ENCODE data around the gene TEX35.
"Not testable (repeated sequence)": the region's sequence is repeated elsewhere in the genome, so short reads cannot be mapped to it uniquely, and the experiment has no call there.

The TEX35 gene

DNA sequence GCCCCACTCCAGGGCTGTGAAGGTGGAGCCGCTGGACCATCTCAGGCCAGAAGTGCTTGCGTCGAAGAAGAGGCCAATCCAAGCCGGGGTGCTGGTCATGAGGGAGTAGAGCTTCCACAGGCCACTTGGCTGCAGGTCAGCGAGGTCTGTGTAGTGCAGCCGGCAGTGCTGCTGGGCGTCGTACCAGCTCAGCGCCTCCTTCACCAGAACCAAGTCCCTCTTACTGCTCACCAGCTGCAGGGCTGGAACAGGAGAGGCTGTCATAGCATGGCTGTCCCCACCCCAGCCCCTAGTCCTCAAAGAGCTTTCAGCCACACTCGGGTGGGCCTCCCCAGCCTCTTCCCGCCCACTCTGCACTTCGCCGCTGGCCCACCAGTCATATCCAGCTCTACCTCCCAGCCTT is 18.3 kb upstream of the TEX35 start:
- DNase-seq (ENCODE audit: low read depth in 2 of 2), result no peak

- DNase-seq (ENCODE audit: low read depth in 2 of 2), result no peak
These were observed 17.8 kb upstream of the TEX35 start for GRCh38 chr1:178495158-178495557.

- DNase-seq (ENCODE audit: low read depth in 2 of 2), result no peak
These were observed 17.0 kb upstream of the TEX35 start for GRCh38 chr1:178495741-178496409.

GRCh38 chr1:178496410-178497135 is 16.3 kb upstream of the TEX35 start, which contains the start of gene CLEC20A:
Gene CLEC20A (minus strand): TSS chr1:178496964. CDS start chr1:178496939, 25 bp downstream.
- DNase-seq (ENCODE audit: low read depth in 2 of 2), result no peak

- DNase-seq (ENCODE audit: low read depth in 2 of 2), result no peak
These were observed 14.9 kb upstream of the TEX35 start for GRCh38 chr1:178497903-178498478.

DNA sequence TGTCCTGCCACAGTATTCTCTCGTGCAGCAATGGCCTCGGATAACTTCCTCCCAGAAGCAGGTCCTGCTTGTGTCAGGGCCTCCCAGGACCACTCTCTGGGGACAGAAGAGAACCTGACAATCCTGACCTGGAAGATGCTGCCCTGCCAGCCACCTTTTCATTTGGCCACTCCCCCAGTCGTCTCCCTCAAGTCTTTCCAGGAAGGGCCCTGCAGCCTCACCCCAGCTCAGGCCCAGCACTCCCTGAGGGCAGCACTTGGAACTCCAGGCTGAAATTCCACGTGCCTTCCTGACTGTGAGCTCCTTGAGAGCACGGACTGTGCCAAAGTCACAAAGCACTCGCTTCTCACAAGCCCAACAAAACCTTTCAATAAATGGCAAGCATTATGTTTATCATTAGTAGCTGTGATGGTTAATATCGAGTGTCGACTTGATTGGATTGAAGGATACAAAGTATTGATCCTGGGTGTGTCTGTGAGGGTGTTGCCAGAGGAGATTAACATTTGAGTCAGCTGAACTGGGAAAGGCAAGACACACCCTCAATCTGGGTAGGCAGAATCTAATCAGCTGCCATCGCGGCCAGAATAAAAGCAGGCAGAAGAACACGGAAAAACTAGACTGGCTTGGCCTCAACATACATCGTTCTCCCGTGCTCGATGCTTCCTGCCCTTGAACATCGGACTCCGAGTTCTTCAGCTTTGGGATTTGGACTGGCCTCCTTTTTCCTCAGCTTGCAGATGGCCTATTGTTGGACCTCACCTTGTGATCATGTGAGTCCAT is 13.8 kb upstream of the TEX35 start:
- DNase-seq (ENCODE audit: low read depth in 2 of 2), result no peak

DNA sequence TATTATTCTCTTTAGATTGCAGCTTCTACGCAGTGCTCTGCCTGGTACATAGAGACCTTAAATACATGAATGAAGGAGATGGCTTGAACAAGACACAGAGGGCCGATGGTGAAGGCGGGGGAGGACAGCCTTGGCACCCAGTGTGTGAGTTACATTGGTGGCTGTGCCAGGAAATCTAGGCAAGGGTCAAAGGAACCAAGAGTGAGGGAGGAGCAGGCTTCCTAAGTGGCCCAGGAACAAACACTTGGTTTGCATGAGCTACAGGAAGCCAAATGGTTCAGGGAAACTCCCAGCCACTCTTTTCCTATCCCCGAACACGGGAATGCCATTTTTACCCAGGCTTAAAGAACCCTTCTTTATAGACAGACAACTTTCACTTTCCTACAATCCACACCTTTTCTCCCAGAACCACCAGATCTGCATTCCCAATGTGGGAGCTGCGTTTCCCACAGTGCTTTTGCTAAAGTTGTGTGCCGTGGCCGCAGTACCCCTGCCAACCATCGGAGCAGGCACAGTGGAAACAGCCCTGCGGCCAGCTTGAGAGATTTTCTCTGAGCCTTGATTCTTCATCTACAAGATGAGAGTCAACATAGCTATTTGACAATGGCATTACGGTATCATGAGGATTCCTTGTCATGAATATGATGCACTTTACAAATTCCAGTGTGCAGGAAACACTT is 12.7 kb upstream of the TEX35 start:
- DNase-seq (ENCODE audit: low read depth in 2 of 2), result no peak

- DNase-seq (ENCODE audit: low read depth in 2 of 2), result no peak
These were observed 11.9 kb upstream of the TEX35 start for GRCh38 chr1:178500936-178501554.

GRCh38 chr1:178501705-178502329 is 11.1 kb upstream of the TEX35 start:
- peak; percentile 18 to 58 for DNase-seq (ENCODE audit: low read depth in 2 of 2)

- no peak for DNase-seq (ENCODE audit: low read depth in 2 of 2)
These were observed 10.6 kb upstream of the TEX35 start for GRCh38 chr1:178502330-178502714.

- DNase-seq (ENCODE audit: low read depth in 2 of 2), result no peak
These were observed 10.1 kb upstream of the TEX35 start for GRCh38 chr1:178502856-178503255.

GRCh38 chr1:178503316-178503715 is 9.6 kb upstream of the TEX35 start:
- DNase-seq (ENCODE audit: low read depth in 2 of 2), result not testable (repeated sequence)

DNA sequence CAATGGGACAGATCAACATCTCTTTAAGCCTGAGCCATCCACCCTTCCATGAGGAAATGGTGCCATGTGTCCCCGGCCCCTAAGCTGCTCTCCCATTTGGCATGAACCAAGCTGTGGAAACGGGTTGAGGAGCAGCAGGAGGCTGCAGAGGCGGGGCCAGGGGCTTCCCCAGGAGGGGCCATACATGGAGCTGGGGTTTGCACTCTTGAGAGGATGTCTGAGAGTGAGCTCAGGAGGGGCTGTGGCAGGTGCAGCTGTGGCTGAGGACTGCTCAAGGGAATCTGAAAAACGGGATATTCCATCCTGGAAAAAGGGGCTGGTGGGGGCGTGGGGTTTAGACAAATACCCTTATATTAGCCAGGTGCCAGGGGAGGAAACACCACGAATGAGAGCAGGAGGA is 9.1 kb upstream of the TEX35 start:
- no peak for DNase-seq (ENCODE audit: low read depth in 2 of 2)

GRCh38 chr1:178504286-178504685 is 8.6 kb upstream of the TEX35 start:
- no peak for DNase-seq (ENCODE audit: low read depth in 2 of 2)

- DNase-seq (ENCODE audit: low read depth in 2 of 2), result no peak
These were observed 6.7 kb upstream of the TEX35 start for GRCh38 chr1:178506177-178506576.

DNA sequence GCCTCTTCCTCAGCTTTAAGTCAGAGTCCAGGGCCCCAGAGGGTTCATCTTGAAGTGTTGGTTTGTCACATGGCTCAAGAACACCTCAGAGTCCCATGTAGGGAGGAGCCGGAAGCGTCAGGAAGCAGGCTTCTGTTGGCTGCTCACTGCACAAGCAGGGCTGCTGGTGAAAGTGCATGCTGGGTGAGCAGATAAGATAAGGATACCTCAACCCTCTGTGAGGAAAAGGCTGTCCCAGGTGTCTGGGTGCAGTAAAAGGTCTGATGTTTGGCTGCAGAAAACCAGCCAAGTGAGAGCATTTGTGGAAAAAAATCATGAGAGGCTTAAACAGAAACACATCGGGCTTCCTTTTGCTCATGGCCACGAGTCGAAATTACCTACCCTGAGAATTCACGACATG is 6.2 kb upstream of the TEX35 start:
- DNase-seq (ENCODE audit: low read depth in 2 of 2), result no peak

GRCh38 chr1:178509414-178510007 is 3.4 kb upstream of the TEX35 start:
- no peak for DNase-seq (ENCODE audit: low read depth in 2 of 2)

- DNase-seq (ENCODE audit: low read depth in 2 of 2), result no peak
These were observed 2.8 kb upstream of the TEX35 start for GRCh38 chr1:178510155-178510554.

- no peak for DNase-seq (ENCODE audit: low read depth in 2 of 2)
These were observed 522 bp downstream of the TEX35 start for GRCh38 chr1:178513278-178513983.

- no peak for DNase-seq (ENCODE audit: low read depth in 2 of 2)
These were observed 3.2 kb downstream of the TEX35 start for GRCh38 chr1:178516110-178516509.

All from activated CD4-positive, alpha-beta T cell treated with anti-CD3 and anti-CD28 coated beads for 24 hours (primary cell).